HG03432 (cell line): ENCODE results near the gene QPRT.
"Not testable (repeated sequence)": the region's sequence is repeated elsewhere in the genome, so short reads cannot be mapped to it uniquely, and the experiment has no call there.

Experiments
- ATAC-seq: cut with Tn5 transposase; IDR thresholded peaks from one replicate; pipeline ENCODE4 v1.9.1; 2021; ENCODE audit warnings: mild to moderate bottlenecking, moderate library complexity; ENCODE audit not compliant: unreplicated experiment

Gene QPRT

DNA sequence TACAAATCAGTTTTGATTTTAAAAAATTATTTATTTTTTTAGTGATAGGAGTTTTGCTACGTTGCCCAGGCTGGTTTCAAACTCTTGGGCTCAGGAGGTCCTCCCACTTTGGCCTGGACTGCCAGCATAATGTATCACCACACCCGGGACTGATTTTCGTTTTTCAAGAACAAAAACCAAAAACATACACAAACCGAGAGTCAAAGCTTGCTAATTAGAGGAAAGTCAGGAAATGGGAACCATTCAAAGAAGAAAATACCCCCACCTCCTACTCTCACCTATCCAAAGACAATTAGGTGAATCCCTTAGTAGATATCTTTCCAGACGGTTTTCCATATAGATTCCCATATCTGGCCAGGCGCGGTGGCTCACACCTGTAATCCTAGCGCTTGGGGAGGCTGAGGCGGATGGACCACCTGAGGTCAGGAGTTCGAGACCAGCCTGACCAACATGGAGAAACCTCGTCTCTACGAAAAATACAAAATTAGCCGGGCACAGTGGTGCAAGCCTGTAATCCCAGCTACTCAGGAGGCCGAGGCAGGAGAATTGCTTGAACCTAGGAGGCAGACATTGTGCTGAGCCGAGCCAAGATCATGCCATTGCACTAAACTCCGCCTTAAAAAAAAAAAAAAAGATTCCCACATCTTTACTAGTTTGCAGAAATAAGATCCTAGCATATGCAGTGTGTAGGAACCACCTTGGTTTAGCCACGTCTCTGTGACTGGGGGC is 16.8 kb upstream of the QPRT start:
- no peak for ATAC-seq

- peak; percentile 36 for ATAC-seq
Measured at GRCh38 chr16:29662729-29663015, 16.3 kb upstream of the QPRT start.

GRCh38 chr16:29663016-29663806 is 15.8 kb upstream of the QPRT start, which contains the start of gene SPN:
TSS of gene SPN (plus strand) at chr16:29663247. CDS start at chr16:29663729, 482 bp downstream.
- peak; percentile 35 for ATAC-seq

- no peak for ATAC-seq
Measured at GRCh38 chr16:29663807-29664090, 15.2 kb upstream of the QPRT start.

- no peak for ATAC-seq
Measured at GRCh38 chr16:29664091-29664921, 14.7 kb upstream of the QPRT start.

- no peak for ATAC-seq
Measured at GRCh38 chr16:29665294-29666077, 13.5 kb upstream of the QPRT start.

DNA sequence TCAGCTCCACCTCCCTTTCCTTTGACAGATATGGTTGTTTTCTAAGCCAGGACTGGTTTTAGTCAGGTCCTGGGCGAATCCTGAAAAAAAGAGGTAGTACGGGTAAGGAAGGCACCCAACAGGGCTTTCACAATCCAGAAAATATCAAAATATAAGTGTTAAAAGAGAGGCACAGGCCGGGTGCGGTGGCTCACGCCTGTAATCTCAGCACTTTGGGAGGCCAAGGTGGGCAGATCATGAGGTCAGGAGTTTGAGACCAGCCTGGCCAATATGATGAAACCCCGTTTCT is 11.7 kb upstream of the QPRT start:
- ATAC-seq: not testable (repeated sequence)

DNA sequence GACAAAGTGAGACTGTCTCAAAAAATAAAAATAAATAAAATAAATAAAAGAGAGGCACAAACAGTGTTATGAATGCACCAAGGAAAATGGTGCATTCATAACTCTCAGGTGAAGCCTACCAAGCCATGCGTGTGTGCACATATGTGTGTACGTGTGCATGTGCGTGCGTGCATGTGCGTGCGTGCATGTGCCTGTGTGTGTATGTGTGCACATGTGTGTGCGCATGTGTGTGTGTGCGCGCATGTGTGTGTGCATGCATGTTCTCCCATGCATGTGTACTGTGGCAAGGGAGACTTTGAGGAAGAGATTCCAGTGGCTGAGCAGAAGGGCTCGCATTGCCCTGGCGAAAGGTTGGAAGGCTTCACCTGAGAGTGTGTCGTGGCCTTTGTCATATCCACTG is 11.2 kb upstream of the QPRT start:
- ATAC-seq: no peak

- no peak for ATAC-seq
Measured at GRCh38 chr16:29668267-29668666, 10.7 kb upstream of the QPRT start.

DNA sequence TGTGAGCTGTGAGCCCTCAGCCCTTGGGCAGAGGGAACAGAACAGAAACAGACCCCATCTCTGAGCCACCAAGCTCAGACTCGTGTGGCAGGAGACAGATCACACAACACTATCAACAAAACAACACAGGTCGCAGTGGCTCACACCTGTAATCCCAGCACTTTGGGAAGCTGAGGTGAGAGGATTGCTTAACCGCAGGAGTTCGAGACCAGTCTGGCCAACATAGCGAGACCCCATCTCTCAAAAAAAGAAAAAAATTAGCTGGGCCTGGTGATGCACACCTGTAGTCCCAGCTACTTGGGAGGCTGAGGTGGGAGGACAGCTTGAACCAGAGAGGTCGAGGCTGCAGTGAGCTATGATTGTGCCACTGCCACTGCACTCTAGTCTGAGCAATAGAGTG is 5.5 kb upstream of the QPRT start:
- no peak for ATAC-seq

DNA sequence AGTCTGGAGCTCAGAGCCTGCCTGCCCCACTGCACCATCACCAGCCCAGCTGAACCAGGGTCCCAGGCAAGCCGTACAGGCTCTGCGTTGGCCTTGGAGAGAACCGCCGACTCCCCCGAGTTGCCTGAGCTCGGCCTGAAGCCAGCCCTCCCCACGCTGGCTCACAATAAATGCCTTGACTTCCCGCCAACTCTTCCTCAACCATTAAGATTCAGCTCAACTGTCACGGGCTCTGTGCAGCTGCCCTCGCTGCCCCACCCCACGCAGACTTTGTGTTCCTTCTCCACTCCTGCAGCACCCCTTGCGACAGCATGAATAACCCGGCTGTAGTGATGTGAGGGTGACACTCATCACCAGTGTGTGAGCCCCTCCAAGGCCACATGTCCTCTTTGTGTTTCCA is 4.8 kb upstream of the QPRT start:
- ATAC-seq: no peak

DNA sequence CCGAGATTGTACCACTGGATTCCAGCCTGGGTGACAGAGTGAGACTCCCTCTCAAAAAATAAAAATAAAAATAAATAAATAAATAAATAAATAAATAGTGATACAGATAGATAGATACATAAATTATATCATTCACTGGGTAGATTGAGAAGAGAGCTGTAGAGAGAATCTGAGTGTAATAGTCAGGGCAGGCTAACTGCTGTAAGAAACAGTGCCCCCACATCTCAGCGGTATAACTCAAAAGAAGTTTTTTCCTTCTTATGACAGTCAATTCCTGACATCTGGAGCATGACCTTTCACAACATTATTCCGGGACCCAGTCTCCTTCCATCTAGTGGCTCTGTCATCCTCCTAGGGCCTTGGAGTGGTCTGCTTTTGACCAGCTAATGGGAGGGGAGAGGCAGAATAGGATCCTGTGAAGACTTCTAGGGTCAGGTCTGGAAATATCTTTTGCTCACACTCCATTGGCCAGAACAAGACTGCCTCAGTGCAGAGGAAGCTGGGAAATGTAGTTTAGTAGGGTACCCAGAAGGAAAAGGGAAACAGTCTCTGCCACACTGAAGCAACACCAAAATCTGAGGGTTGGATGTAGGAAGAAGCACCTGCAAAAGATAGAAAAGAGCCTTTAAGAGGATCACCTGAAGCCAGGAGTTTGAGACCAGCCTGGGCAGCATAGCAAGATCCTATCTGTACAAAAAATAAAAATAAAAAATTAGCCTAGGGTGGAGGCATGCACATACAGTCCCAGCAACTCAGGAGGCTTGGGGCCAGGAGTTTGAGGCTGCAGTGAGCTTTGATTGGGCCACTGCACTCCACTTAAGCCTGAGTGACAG is 3.0 kb upstream of the QPRT start:
- ATAC-seq: peak; percentile 48

GRCh38 chr16:29676989-29677785 is 1.8 kb upstream of the QPRT start:
- no peak for ATAC-seq

GRCh38 chr16:29680180-29680598 is 1.2 kb downstream of the QPRT start:
- no peak for ATAC-seq

GRCh38 chr16:29683543-29684090 is 4.6 kb downstream of the QPRT start:
- ATAC-seq: no peak

DNA sequence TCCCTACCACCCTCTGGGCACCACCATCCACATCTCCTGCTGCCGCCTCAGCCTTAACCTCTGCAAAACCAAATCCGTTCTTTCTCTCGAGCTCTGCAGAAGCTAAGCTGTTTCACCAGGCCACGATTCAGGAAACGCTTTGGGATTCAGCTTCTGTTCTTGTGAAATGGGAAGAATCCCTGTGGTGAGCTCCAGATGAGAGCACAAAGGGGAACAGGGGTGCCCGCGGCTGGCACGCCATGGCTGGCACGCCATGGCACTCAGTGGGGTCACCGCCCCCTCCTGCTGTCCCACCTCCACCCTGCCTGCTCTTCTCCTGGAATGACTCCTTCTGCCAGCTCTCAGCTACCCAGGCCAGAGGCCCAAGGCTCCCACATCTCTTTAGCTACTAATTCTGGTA is 5.7 kb downstream of the QPRT start:
- ATAC-seq: no peak

DNA sequence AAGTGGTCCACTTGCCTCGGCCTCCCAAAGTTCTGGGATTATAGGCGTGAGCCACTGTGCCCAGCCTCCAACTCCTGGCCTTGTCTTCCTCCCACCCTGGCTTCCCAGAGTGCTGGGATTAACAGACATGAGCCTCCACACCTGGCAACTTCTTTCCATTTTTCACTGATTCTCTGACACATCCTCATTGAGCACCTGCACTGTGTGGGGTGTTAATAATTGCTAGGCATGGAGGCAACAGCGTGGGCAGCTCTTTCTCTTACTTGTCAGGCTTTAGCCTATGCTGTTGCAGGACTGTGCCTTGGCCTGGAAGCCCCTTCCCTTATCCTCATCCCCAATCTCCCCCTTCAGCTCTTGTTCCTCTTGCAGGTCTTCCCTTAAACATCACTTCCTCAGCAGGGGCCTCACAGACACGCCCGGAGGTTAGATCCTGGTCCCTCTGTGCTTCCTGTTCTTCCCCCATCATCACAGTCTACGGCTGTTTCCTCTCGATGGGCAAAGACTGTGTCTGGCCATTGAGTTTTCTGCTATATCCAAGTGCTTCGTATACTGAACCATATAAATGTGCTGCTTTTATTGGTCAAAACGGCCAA is 7.9 kb downstream of the QPRT start:
- ATAC-seq: no peak

DNA sequence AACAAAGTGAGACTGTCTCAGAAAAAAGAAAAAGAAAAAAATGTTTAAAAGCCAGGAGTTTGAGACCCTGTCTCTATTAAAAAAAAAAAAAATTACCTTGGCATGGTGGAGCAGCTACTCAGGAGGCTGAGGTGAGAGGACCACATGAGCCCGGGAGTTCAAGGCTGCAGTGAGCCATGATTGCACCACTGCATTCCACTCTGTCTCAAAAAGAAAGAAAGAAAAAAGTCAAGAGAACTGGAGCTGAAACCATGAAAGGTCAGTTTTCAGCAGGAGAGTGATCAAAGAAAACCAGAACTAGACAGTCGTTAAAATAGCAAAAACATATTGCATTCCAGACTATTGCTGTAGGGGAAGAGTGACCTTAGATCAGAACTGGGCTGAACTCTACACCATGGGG is 8.8 kb downstream of the QPRT start:
- ATAC-seq: no peak

- no peak for ATAC-seq
Measured at GRCh38 chr16:29688172-29688571, 9.2 kb downstream of the QPRT start.
